Uterus (tissue), 2 donors: ENCODE measurements around the gene KLHL25.

Experiments
- CTCF ChIP-seq, 4 experiments: fragments of 200-600 bp in 2 of 4; fragments of 450-650 bp in 2 of 4; sonication (generic) in 2 of 4; IDR thresholded peaks; one replicate each; pipeline ENCODE4 v1.5.1; 2016 to 2019; ENCODE audit warnings: antibody characterized with exemption in 4 of 4, mild to moderate bottlenecking in 2 of 4, moderate library complexity in 1 of 4
- POLR2A ChIP-seq, 2 donors: fragments of 450-650 bp; IDR thresholded peaks; one replicate each; pipeline ENCODE4 v1.6.1; 2016; ENCODE audit warnings: antibody characterized with exemption in 2 of 2, mild to moderate bottlenecking in 1 of 2, moderate library complexity in 1 of 2

DNA sequence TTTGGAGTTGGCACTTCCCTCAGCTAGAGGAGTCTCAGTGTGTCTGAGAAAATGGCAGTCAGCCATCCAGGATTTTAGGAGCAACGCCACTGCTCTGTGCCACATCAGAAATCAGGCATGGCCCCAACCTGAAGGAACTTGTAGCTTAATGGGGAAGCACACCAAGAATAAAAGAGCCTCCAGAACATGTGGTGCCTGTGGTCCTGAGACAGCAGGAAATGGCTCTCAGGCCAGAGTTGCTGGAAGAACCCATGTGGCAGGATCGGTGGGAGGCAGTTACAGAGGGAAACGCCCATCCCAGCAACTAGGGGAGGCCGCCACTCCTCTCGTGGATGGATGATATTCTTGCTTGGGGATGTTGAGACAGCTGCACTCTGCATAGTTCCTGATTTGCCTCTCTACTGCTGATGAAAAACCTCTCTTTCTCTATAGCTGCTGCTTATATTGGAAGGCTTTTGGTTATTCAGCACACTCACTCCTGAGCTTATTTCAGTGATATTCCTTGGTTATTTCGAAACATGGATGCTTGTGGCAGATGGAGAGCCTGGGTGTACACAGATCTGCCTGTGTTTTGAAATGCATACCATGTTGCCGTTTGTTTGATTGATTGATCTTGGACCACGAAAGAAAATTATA, 52.4 kb downstream of the KLHL25 start:
- TF ChIP-seq CTCF (IDR thresholded peaks at IDR 0.05) (no peak), POLR2A (IDR thresholded peaks at IDR 0.05) (no peak)
